BLaER1 (cell line): Measurements from ENCODE around the gene KPNA2.

Source experiments
- H3K27ac ChIP-seq: shearing (Covaris generic); formaldehyde crosslinking; 2 replicates; pipeline ENCODE4 v1.8.1; 2022
- H3K27me3 ChIP-seq: shearing (Covaris generic); formaldehyde crosslinking; 2 replicates; pipeline ENCODE4 v1.8.1; 2022
- H3K36me3 ChIP-seq: shearing (Covaris generic); formaldehyde crosslinking; 2 replicates; pipeline ENCODE4 v1.8.1; 2022
- H3K4me1 ChIP-seq: shearing (Covaris generic); formaldehyde crosslinking; 2 replicates; pipeline ENCODE4 v1.8.1; 2022
- H3K4me2 ChIP-seq: shearing (Covaris generic); formaldehyde crosslinking; 2 replicates; pipeline ENCODE4 v1.8.1; 2022
- H3K4me3 ChIP-seq: shearing (Covaris generic); formaldehyde crosslinking; 2 replicates; pipeline ENCODE4 v1.8.1; 2022
- H3K9ac ChIP-seq: shearing (Covaris generic); formaldehyde crosslinking; 2 replicates; pipeline ENCODE4 v1.8.1; 2022
- H3K9me3 ChIP-seq: shearing (Covaris generic); formaldehyde crosslinking; 2 replicates; pipeline ENCODE4 v1.8.1; 2022
- H4K20me1 ChIP-seq: shearing (Covaris generic); formaldehyde crosslinking; 2 replicates; pipeline ENCODE4 v1.8.1; 2022
- Cebpa-rat ChIP-seq: shearing (Covaris generic); IDR thresholded peaks from 2 replicates; pipeline ENCODE4 v1.8.1; 2022

Gene KPNA2

GRCh38 chr17:68096111-68096510 is 60.6 kb downstream of the KPNA2 start:
- Histone ChIP-seq H3K9ac (no peak overlapping the region), H3K27ac (no peak overlapping the region), H3K4me3 (no peak overlapping the region), H3K4me2 (no peak overlapping the region), H3K4me1 (no peaks in the 10 kb centered on the region), H3K36me3 (no peaks in the 10 kb centered on the region), H4K20me1 (no peaks in the 10 kb centered on the region), H3K27me3 (peaks cover 21% of the 10 kb centered on the region), H3K9me3 (peaks cover 22% of the 10 kb centered on the region)
- no peak for TF ChIP-seq Cebpa-rat
